Thyroid gland (tissue), 4 donors: ENCODE data around the gene SLC25A28.

Experiments used
- POLR2A ChIP-seq, 2 donors: fragments of 450-650 bp; IDR thresholded peaks; one replicate each; pipeline ENCODE4 v1.6.1; 2017; ENCODE audit warnings: antibody characterized with exemption in 2 of 2, mild to moderate bottlenecking in 2 of 2, moderate library complexity in 1 of 2
- TF ChIP-seq, protein P1 (sequence below), 6 experiments: fragments of 200-600 bp in 3 of 6; fragments of 450-650 bp in 3 of 6; sonication (generic) in 3 of 6; IDR thresholded peaks; one replicate each; pipeline ENCODE4 v1.5.1; 2016 to 2019; ENCODE audit warnings: antibody characterized with exemption in 6 of 6, mild to moderate bottlenecking in 2 of 6, inconsistent platforms in 1 of 6, moderate library complexity in 1 of 6

DNA sequence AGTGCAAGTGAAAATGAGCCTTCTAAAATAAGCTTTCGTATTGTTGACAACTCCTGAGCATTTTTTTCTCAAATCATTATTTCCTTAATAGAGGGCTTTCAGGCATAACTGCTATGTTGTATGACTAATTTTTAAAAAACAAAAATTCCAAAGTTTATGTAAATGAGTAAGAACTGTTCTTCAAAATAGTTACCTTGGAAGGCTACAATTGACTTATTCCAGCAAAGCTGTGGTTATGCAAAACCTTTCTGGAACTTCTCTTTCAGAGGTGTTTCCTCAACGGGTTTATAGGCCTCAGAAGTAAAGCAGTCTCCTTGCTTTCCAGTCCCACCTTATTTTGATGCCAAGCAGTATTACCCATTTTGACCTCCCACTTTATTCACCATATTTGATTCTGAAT is 2.5 kb downstream of the SLC25A28 start:
- TF ChIP-seq, protein P1, sequence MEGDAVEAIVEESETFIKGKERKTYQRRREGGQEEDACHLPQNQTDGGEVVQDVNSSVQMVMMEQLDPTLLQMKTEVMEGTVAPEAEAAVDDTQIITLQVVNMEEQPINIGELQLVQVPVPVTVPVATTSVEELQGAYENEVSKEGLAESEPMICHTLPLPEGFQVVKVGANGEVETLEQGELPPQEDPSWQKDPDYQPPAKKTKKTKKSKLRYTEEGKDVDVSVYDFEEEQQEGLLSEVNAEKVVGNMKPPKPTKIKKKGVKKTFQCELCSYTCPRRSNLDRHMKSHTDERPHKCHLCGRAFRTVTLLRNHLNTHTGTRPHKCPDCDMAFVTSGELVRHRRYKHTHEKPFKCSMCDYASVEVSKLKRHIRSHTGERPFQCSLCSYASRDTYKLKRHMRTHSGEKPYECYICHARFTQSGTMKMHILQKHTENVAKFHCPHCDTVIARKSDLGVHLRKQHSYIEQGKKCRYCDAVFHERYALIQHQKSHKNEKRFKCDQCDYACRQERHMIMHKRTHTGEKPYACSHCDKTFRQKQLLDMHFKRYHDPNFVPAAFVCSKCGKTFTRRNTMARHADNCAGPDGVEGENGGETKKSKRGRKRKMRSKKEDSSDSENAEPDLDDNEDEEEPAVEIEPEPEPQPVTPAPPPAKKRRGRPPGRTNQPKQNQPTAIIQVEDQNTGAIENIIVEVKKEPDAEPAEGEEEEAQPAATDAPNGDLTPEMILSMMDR (IDR thresholded peaks at IDR 0.05): no peak
- no peak for TF ChIP-seq POLR2A (IDR thresholded peaks at IDR 0.05)
